Muscle layer of colon (tissue), 2 donors: ENCODE results near the gene MSL3B.

Source experiments
- H3K27ac ChIP-seq: one replicate; pipeline ENCODE4 v1.7.0; 2013; ENCODE audit warnings: low read depth, mild to moderate bottlenecking, low read length, moderate library complexity
- H3K27me3 ChIP-seq, 2 donors: one replicate each; pipeline ENCODE4 v1.7.0; 2013; ENCODE audit warnings: low read length in 2 of 2, mild to moderate bottlenecking in 2 of 2; ENCODE audit not compliant: insufficient read depth in 2 of 2, control insufficient read depth in 1 of 2
- H3K36me3 ChIP-seq: one replicate; pipeline ENCODE4 v1.7.0; 2013; ENCODE audit warnings: mild to moderate bottlenecking, low read length; ENCODE audit not compliant: insufficient read depth
- H3K4me1 ChIP-seq: one replicate; pipeline ENCODE4 v1.7.0; 2013; ENCODE audit warnings: mild to moderate bottlenecking, low read length; ENCODE audit not compliant: insufficient read depth
- H3K4me3 ChIP-seq, 2 donors: one replicate each; pipeline ENCODE4 v1.7.0; 2013; ENCODE audit warnings: low read length in 2 of 2, low read depth in 1 of 2, mild to moderate bottlenecking in 1 of 2, moderate library complexity in 1 of 2
- H3K9ac ChIP-seq: one replicate; pipeline ENCODE4 v1.7.0; 2013; ENCODE audit warnings: low read length
- H3K9me3 ChIP-seq: one replicate; pipeline ENCODE4 v1.7.0; 2013; ENCODE audit warnings: mild to moderate bottlenecking, low read length
- donor health status: abdominal sarcoma.
- donor health status: Adenocarcinoma of cecum.

Gene MSL3B

GRCh38 chr2:233840520-233840919 lies 27.7 kb downstream of the MSL3B start:
- no peak overlapping the region for H3K4me3 ChIP-seq
- no peaks in the 10 kb centered on the region for H3K27me3 ChIP-seq
- no peaks in the 10 kb centered on the region for H3K4me1 ChIP-seq
- H3K36me3 ChIP-seq, result no peaks in the 10 kb centered on the region
- H3K9me3 ChIP-seq, result no peaks in the 10 kb centered on the region
- no peak overlapping the region for H3K9ac ChIP-seq
- H3K27ac ChIP-seq, result no peak overlapping the region

GRCh38 chr2:233839447-233839820 lies 28.8 kb downstream of the MSL3B start:
- no peak overlapping the region for H3K27ac ChIP-seq
- H3K4me3 ChIP-seq, result no peak overlapping the region
- H3K9me3 ChIP-seq, result no peaks in the 10 kb centered on the region
- no peaks in the 10 kb centered on the region for H3K4me1 ChIP-seq
- no peak overlapping the region for H3K9ac ChIP-seq
- no peaks in the 10 kb centered on the region for H3K36me3 ChIP-seq
- no peaks in the 10 kb centered on the region for H3K27me3 ChIP-seq

GRCh38 chr2:233838726-233839446 lies 29.3 kb downstream of the MSL3B start:
- Histone ChIP-seq H3K27ac (no peak overlapping the region), H3K9me3 (no peaks in the 10 kb centered on the region), H3K4me3 (no peak overlapping the region), H3K27me3 (no peaks in the 10 kb centered on the region), H3K36me3 (no peaks in the 10 kb centered on the region), H3K4me1 (no peaks in the 10 kb centered on the region), H3K9ac (no peak overlapping the region)

GRCh38 chr2:233838251-233838650 lies 29.9 kb downstream of the MSL3B start:
- no peaks in the 10 kb centered on the region for H3K36me3 ChIP-seq
- no peaks in the 10 kb centered on the region for H3K27me3 ChIP-seq
- H3K9me3 ChIP-seq, result no peaks in the 10 kb centered on the region
- H3K4me3 ChIP-seq, result no peak overlapping the region
- H3K9ac ChIP-seq, result no peak overlapping the region
- no peaks in the 10 kb centered on the region for H3K4me1 ChIP-seq
- no peak overlapping the region for H3K27ac ChIP-seq

GRCh38 chr2:233837694-233838229 lies 30.4 kb downstream of the MSL3B start:
- no peaks in the 10 kb centered on the region for H3K36me3 ChIP-seq
- H3K4me3 ChIP-seq, result no peak overlapping the region
- no peaks in the 10 kb centered on the region for H3K9me3 ChIP-seq

GRCh38 chr2:233836359-233836758 lies 31.8 kb downstream of the MSL3B start:
- Histone ChIP-seq H3K27ac (no peak overlapping the region), H3K4me1 (no peaks in the 10 kb centered on the region), H3K36me3 (no peaks in the 10 kb centered on the region)

More at GRCh38 chr2:233837694-233838229, 30.4 kb downstream of the MSL3B start:
- Histone ChIP-seq H3K9ac (no peak overlapping the region), H3K4me1 (no peaks in the 10 kb centered on the region), H3K27ac (no peak overlapping the region), H3K27me3 (no peaks in the 10 kb centered on the region)

GRCh38 chr2:233835230-233836186 lies 32.7 kb downstream of the MSL3B start:
- Histone ChIP-seq H3K9me3 (no peaks in the 10 kb centered on the region), H3K9ac (no peak overlapping the region), H3K27me3 (no peaks in the 10 kb centered on the region), H3K27ac (no peak overlapping the region), H3K4me3 (no peak overlapping the region), H3K36me3 (no peaks in the 10 kb centered on the region), H3K4me1 (no peaks in the 10 kb centered on the region)

More at GRCh38 chr2:233836359-233836758, 31.8 kb downstream of the MSL3B start:
- no peak overlapping the region for H3K4me3 ChIP-seq
- no peaks in the 10 kb centered on the region for H3K27me3 ChIP-seq
- H3K9ac ChIP-seq, result no peak overlapping the region
- H3K9me3 ChIP-seq, result no peaks in the 10 kb centered on the region

- no peaks in the 10 kb centered on the region for H3K27me3 ChIP-seq
- H3K27ac ChIP-seq, result no peak overlapping the region
- H3K4me3 ChIP-seq, result no peak overlapping the region
- no peaks in the 10 kb centered on the region for H3K9me3 ChIP-seq
- H3K36me3 ChIP-seq, result no peaks in the 10 kb centered on the region
- no peak overlapping the region for H3K9ac ChIP-seq
- no peaks in the 10 kb centered on the region for H3K4me1 ChIP-seq
Measured at GRCh38 chr2:233833345-233833744, 34.8 kb downstream of the MSL3B start.

GRCh38 chr2:233832869-233833311 lies 35.3 kb downstream of the MSL3B start:
- no peak overlapping the region for H3K9ac ChIP-seq
- no peaks in the 10 kb centered on the region for H3K36me3 ChIP-seq
- H3K9me3 ChIP-seq, result no peaks in the 10 kb centered on the region
- no peaks in the 10 kb centered on the region for H3K27me3 ChIP-seq
- H3K4me3 ChIP-seq, result no peak overlapping the region
- no peak overlapping the region for H3K27ac ChIP-seq
- no peaks in the 10 kb centered on the region for H3K4me1 ChIP-seq

- Histone ChIP-seq H3K36me3 (no peaks in the 10 kb centered on the region), H3K9ac (no peak overlapping the region), H3K27me3 (no peaks in the 10 kb centered on the region), H3K4me3 (no peak overlapping the region), H3K27ac (no peak overlapping the region), H3K9me3 (no peaks in the 10 kb centered on the region), H3K4me1 (no peaks in the 10 kb centered on the region)
Measured at GRCh38 chr2:233832414-233832813, 35.8 kb downstream of the MSL3B start.

- Histone ChIP-seq H3K4me1 (no peaks in the 10 kb centered on the region), H3K36me3 (no peaks in the 10 kb centered on the region), H3K4me3 (no peak overlapping the region), H3K9me3 (no peaks in the 10 kb centered on the region), H3K27me3 (no peaks in the 10 kb centered on the region), H3K9ac (no peak overlapping the region), H3K27ac (no peak overlapping the region)
Measured at GRCh38 chr2:233831861-233832260, 36.3 kb downstream of the MSL3B start.
